Measurements from ENCODE around the gene GAK. TPM values are rescaled to one million over a fixed set of nuclear protein-coding genes. Genes with fewer than 3 reads are reported as not detected.

Gene GAK
- total RNA-seq, 2 donors from 2014 or later: 104 to 121 TPM

GRCh38 chr4:848307-848691, 83.8 kb downstream of the GAK start:
- Histone ChIP-seq H3K9me3 (ENCODE audit: control insufficient read depth, low read length) (no peaks in the 10 kb centered on the region), H3K9ac (ENCODE audit: extremely low read depth, low read length, poor library complexity, severe bottlenecking) (no peak overlapping the region), H3K27ac (ENCODE audit: low read depth, low read length) (no peak overlapping the region), H3K27me3 (ENCODE audit: control insufficient read depth, insufficient read depth, low read length, poor library complexity, severe bottlenecking) (no peaks in the 10 kb centered on the region), H3K4me3 (ENCODE audit: low read length) (no peak overlapping the region), H3K4me1 (ENCODE audit: control insufficient read depth, insufficient read depth, low read length) (no peaks in the 10 kb centered on the region), H3K36me3 (ENCODE audit: control insufficient read depth, insufficient read depth, low read length) (peaks cover 10% of the 10 kb centered on the region)
- Mint-ChIP-seq H3K4me3 (no peak overlapping the region), H3K27ac (no peak overlapping the region), H3K4me1 (no peaks in the 10 kb centered on the region), H3K36me3 (ENCODE audit: low read depth) (peaks cover 38% of the 10 kb centered on the region), H3K27me3 (ENCODE audit: insufficient read depth) (no peaks in the 10 kb centered on the region), H3K9me3 (no peaks in the 10 kb centered on the region)
- no peak for DNase-seq
- TF ChIP-seq, protein P1, sequence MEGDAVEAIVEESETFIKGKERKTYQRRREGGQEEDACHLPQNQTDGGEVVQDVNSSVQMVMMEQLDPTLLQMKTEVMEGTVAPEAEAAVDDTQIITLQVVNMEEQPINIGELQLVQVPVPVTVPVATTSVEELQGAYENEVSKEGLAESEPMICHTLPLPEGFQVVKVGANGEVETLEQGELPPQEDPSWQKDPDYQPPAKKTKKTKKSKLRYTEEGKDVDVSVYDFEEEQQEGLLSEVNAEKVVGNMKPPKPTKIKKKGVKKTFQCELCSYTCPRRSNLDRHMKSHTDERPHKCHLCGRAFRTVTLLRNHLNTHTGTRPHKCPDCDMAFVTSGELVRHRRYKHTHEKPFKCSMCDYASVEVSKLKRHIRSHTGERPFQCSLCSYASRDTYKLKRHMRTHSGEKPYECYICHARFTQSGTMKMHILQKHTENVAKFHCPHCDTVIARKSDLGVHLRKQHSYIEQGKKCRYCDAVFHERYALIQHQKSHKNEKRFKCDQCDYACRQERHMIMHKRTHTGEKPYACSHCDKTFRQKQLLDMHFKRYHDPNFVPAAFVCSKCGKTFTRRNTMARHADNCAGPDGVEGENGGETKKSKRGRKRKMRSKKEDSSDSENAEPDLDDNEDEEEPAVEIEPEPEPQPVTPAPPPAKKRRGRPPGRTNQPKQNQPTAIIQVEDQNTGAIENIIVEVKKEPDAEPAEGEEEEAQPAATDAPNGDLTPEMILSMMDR (conservative IDR thresholded peaks at IDR 0.05): no peak
- WGBS, 2 experiments (ENCODE audit: insufficient coverage in 1 of 2, insufficient read length in 1 of 2): 95 to 98% methylated on average over 9 to 16 of the region's 16 CpGs

DNA sequence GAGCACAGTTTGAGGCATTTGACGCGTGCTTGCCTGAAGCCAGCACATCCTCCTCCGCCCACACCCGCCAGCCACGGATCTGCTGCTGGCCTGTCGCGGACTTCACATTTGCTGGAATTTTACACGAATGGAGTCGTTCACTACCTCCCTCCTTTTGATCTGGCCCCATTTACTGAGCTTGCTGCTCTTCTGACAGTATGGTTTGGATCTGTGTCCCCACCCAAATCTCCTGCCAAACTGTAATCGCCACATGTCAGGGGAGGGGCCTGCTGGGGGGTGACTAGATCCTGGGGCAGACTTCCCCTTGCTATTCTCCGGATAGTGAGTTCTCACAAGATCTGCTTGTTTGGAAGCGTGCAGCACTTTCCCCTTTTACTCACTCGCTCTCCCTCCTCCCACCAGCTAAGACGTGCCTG, 86.3 kb downstream of the GAK start:
- peaks cover 34% of the 10 kb centered on the region for H3K36me3 Mint-ChIP-seq (ENCODE audit: low read depth)
- no peaks in the 10 kb centered on the region for H3K27me3 Mint-ChIP-seq (ENCODE audit: insufficient read depth)
- no peaks in the 10 kb centered on the region for H3K4me1 Mint-ChIP-seq
- H3K4me3 Mint-ChIP-seq: no peak overlapping the region
- no peak overlapping the region for H3K27ac Mint-ChIP-seq
- H3K4me1 ChIP-seq (ENCODE audit: control insufficient read depth, insufficient read depth, low read length): no peaks in the 10 kb centered on the region
- H3K4me3 ChIP-seq (ENCODE audit: low read length): no peak overlapping the region
- H3K36me3 ChIP-seq (ENCODE audit: control insufficient read depth, insufficient read depth, low read length): no peaks in the 10 kb centered on the region
- H3K9ac ChIP-seq (ENCODE audit: extremely low read depth, low read length, poor library complexity, severe bottlenecking): no peak overlapping the region
- DNase-seq: no peak
- TF ChIP-seq, protein P1 (conservative IDR thresholded peaks at IDR 0.05): no peak
- no peak overlapping the region for H3K27ac ChIP-seq (ENCODE audit: low read depth, low read length)
- no peaks in the 10 kb centered on the region for H3K9me3 ChIP-seq (ENCODE audit: control insufficient read depth, low read length)
- no peaks in the 10 kb centered on the region for H3K27me3 ChIP-seq (ENCODE audit: control insufficient read depth, insufficient read depth, low read length, poor library complexity, severe bottlenecking)
- 88 to 96% methylated on average over 14 of the region's 14 CpGs for WGBS, 2 experiments (ENCODE audit: insufficient coverage in 1 of 2, insufficient read length in 1 of 2)
- no peaks in the 10 kb centered on the region for H3K9me3 Mint-ChIP-seq

DNA sequence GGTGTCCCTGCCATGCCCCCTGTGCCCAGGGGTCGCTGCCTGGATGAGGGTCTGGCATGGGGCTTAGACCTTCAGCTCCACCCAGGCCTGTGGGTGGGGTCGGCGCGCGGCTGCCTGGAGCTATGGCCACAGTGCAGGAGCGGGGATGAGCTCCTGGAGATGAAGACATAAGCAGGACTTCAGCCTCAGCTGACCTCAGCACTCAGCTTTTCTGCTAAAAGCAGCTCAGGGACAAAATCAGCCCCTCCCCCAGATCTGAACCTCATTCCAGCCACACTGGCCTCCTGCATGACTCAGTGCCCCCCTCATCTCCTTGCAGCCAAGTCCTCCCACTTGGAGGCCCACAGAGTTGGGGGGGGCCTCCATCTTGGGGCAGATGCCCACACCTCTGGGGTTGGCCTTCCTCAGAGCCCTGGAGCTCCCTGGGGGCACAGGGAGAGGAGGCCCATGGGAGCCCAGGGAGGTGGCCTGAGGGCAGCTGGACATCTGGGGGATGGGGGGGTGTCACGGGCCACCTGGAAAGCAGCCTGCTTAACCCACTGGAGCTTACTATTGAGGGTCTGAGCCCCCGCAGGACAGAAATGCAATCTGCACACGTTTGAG, 86.8 kb downstream of the GAK start:
- 88 to 89% methylated on average over 8 to 9 of the region's 9 CpGs for WGBS, 2 experiments (ENCODE audit: insufficient coverage in 1 of 2, insufficient read length in 1 of 2)
- no peaks in the 10 kb centered on the region for H3K9me3 ChIP-seq (ENCODE audit: control insufficient read depth, low read length)
- no peak overlapping the region for H3K9ac ChIP-seq (ENCODE audit: extremely low read depth, low read length, poor library complexity, severe bottlenecking)
- no peak overlapping the region for H3K27ac ChIP-seq (ENCODE audit: low read depth, low read length)
- H3K27me3 ChIP-seq (ENCODE audit: control insufficient read depth, insufficient read depth, low read length, poor library complexity, severe bottlenecking): no peaks in the 10 kb centered on the region
- TF ChIP-seq, protein P1 (conservative IDR thresholded peaks at IDR 0.05): no peak
- no peaks in the 10 kb centered on the region for H3K27me3 Mint-ChIP-seq (ENCODE audit: insufficient read depth)
- no peaks in the 10 kb centered on the region for H3K9me3 Mint-ChIP-seq
- H3K36me3 ChIP-seq (ENCODE audit: control insufficient read depth, insufficient read depth, low read length): no peaks in the 10 kb centered on the region
- H3K4me1 Mint-ChIP-seq: no peaks in the 10 kb centered on the region
- H3K4me3 Mint-ChIP-seq: no peak overlapping the region
- no peak for DNase-seq
- no peak overlapping the region for H3K4me3 ChIP-seq (ENCODE audit: low read length)
- peaks cover 33% of the 10 kb centered on the region for H3K36me3 Mint-ChIP-seq (ENCODE audit: low read depth)
- H3K27ac Mint-ChIP-seq: no peak overlapping the region
- H3K4me1 ChIP-seq (ENCODE audit: control insufficient read depth, insufficient read depth, low read length): no peaks in the 10 kb centered on the region
